ENCODE data around the gene PPA1.

Gene PPA1

GRCh38 chr10:70201105-70201504 lies 32.1 kb downstream of the PPA1 start:
- no peak for DNase-seq (ENCODE audit: low spot score)
- Histone ChIP-seq H3K4me3 (no peak overlapping the region), H3K27ac (no peak overlapping the region)
- no peak for TF ChIP-seq CTCF (IDR thresholded peaks at IDR 0.05)

GRCh38 chr10:70198696-70199466 lies 34.3 kb downstream of the PPA1 start:
- no peak for TF ChIP-seq CTCF (IDR thresholded peaks at IDR 0.05)
- DNase-seq (ENCODE audit: low spot score) = no peak
- Histone ChIP-seq H3K27ac (no peak overlapping the region), H3K4me3 (no peak overlapping the region)

- no peak for DNase-seq (ENCODE audit: low spot score)
Observed at GRCh38 chr10:70197235-70197945, 35.8 kb downstream of the PPA1 start.

GRCh38 chr10:70193391-70193844 lies 39.8 kb downstream of the PPA1 start:
- DNase-seq (ENCODE audit: low spot score) = no peak
- H3K4me3 ChIP-seq = no peak overlapping the region
- peak overlapping the region in 1 of 2 donors; percentile 10 for H3K27ac ChIP-seq
- no peak for TF ChIP-seq CTCF (IDR thresholded peaks at IDR 0.05)

More at GRCh38 chr10:70197235-70197945, 35.8 kb downstream of the PPA1 start:
- no peak overlapping the region for H3K27ac ChIP-seq
- TF ChIP-seq CTCF (IDR thresholded peaks at IDR 0.05) = no peak
- H3K4me3 ChIP-seq = no peak overlapping the region

GRCh38 chr10:70192326-70192968 lies 40.8 kb downstream of the PPA1 start:
- Histone ChIP-seq H3K27ac (peak overlapping the region in 1 of 2 donors; percentile 56), H3K4me3 (no peak overlapping the region)
- DNase-seq (ENCODE audit: low spot score) = no peak
- no peak for TF ChIP-seq CTCF (IDR thresholded peaks at IDR 0.05)

GRCh38 chr10:70191972-70192305 lies 41.3 kb downstream of the PPA1 start:
- no peak for DNase-seq (ENCODE audit: low spot score)
- Histone ChIP-seq H3K27ac (peak overlapping the region in 1 of 2 donors; percentile 56), H3K4me3 (no peak overlapping the region)
- TF ChIP-seq CTCF (IDR thresholded peaks at IDR 0.05) = no peak

Data from coronary artery (tissue), 2 donors.